Mesothelial cell of epicardium (in vitro differentiated cells): Measurements from ENCODE around the gene RAB36. TPM values are rescaled to one million over a fixed set of nuclear protein-coding genes. Genes with fewer than 3 reads are reported as not detected.
A peak's percentile ranks its signal among the peaks of the same experiment; 100 is the strongest.

Experiments used
- DNase-seq, 2 experiments: peaks; one replicate each; pipeline ENCODE4 v3.0.0; 2021; ENCODE audit warnings: low spot score in 2 of 2; ENCODE audit not compliant: unreplicated experiment in 2 of 2
- H3K27ac Mint-ChIP-seq: 2 replicates; pipeline ENCODE4 v1.8.0; 2021; ENCODE audit warnings: mixed read lengths
- H3K27me3 Mint-ChIP-seq: 2 replicates; pipeline ENCODE4 v1.8.0; 2021; ENCODE audit warnings: low read depth, mixed read lengths
- H3K36me3 Mint-ChIP-seq: 2 replicates; pipeline ENCODE4 v1.8.0; 2021; ENCODE audit warnings: mixed read lengths
- H3K4me1 Mint-ChIP-seq: 2 replicates; pipeline ENCODE4 v1.8.0; 2021; ENCODE audit warnings: mixed read lengths
- H3K4me3 Mint-ChIP-seq: 2 replicates; pipeline ENCODE4 v1.8.0; 2021; ENCODE audit warnings: mild to moderate bottlenecking, moderate library complexity, mixed read lengths
- H3K9me3 Mint-ChIP-seq: 2 replicates; pipeline ENCODE4 v1.8.0; 2021; ENCODE audit warnings: mixed read lengths
- CTCF ChIP-seq: fragments of 200-600 bp; sonication (generic); IDR thresholded peaks from one replicate; pipeline ENCODE4 v1.5.0; 2021; ENCODE audit warnings: antibody characterized with exemption; ENCODE audit not compliant: unreplicated experiment
- total RNA-seq: library from RNA; stranded (reverse); gene quantifications from 3 replicates; pipeline ENCODE4 v1.2.1, GENCODE V29; 2021

The RAB36 gene
- total RNA-seq, 1 donor from 2014 or later, result 6.4 TPM

DNA sequence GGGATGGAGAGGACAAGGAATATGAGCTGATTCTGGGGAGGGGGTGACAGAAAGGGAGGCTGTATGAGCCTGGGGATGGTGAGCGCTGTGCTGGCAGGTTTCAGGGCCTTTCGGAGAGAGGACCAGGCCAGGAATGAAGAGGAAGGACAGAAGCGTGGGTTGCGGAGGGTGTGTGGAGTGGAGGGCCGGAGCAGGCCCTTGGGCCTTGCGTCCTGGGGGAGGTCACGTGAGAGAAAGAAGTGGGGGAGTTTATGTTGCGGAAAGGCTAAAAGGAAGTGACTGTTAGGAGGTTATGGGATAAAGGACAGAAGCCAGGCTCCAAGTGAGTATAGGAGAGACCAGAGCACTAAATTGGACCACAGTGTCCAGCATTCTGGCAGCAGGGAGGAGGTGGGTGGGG lies 52.6 kb downstream of the RAB36 start:
- no peaks in the 10 kb centered on the region for H3K9me3 Mint-ChIP-seq
- no peak for DNase-seq
- TF ChIP-seq CTCF, result no peak
- H3K4me3 Mint-ChIP-seq, result no peak overlapping the region
- no peak overlapping the region for H3K27ac Mint-ChIP-seq
- peaks cover 5% of the 10 kb centered on the region for H3K36me3 Mint-ChIP-seq
- H3K27me3 Mint-ChIP-seq, result no peaks in the 10 kb centered on the region
- H3K4me1 Mint-ChIP-seq, result peaks cover 6% of the 10 kb centered on the region

DNA sequence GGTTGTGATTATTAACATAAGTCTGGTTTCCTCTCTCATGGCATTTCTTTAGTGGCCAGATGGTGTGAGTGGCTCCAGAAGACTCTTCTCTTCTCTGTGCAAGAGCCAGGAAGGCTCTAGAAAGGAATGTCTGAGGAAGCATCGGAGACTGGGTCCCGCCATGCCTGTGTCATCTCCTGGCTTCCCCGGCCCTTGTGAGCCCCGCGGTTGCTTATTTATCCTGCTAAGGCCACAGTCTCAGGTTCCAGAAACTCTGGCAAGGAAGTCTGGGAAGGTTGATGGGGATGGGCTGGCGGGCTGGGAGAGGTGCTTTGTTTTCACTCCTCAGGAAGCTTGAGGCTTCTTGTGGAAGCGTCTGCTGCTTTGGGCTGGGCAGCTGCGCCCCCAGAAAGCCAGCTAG lies 53.9 kb downstream of the RAB36 start:
- H3K4me3 Mint-ChIP-seq, result no peak overlapping the region

DNA sequence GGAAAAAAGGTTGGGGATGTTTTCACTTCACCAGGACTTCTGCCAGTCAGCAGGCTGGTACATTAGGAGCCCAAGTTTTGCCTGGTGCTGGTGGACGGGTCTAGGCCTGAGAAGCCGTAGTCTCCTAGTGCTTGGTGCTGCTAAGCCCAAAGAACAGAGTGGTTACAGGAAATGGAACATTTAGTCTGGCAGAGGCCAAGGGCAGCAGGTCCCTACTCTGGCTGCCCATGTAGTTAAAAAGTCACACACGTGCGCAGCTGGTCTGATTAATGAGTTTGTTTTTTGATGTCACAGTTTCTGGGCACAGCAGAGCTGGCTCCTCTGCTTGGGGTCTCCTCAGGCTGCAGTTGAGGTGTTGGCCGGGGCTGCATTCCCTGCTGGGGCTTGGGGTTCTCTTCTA lies 55.6 kb downstream of the RAB36 start:
- H3K9me3 Mint-ChIP-seq, result no peaks in the 10 kb centered on the region
- H3K27ac Mint-ChIP-seq, result no peak overlapping the region
- no peak for TF ChIP-seq CTCF
- peaks cover 6% of the 10 kb centered on the region for H3K4me1 Mint-ChIP-seq
- no peak for DNase-seq
- no peak overlapping the region for H3K4me3 Mint-ChIP-seq
- H3K36me3 Mint-ChIP-seq, result peaks cover 5% of the 10 kb centered on the region
- H3K27me3 Mint-ChIP-seq, result no peaks in the 10 kb centered on the region

More for the DNA sequence above, 53.9 kb downstream of the RAB36 start:
- peak overlapping the region; percentile 6 for H3K27ac Mint-ChIP-seq
- no peak for DNase-seq
- H3K9me3 Mint-ChIP-seq, result no peaks in the 10 kb centered on the region
- peaks cover 5% of the 10 kb centered on the region for H3K36me3 Mint-ChIP-seq
- H3K27me3 Mint-ChIP-seq, result no peaks in the 10 kb centered on the region
- TF ChIP-seq CTCF, result no peak
- H3K4me1 Mint-ChIP-seq, result peaks cover 6% of the 10 kb centered on the region

DNA sequence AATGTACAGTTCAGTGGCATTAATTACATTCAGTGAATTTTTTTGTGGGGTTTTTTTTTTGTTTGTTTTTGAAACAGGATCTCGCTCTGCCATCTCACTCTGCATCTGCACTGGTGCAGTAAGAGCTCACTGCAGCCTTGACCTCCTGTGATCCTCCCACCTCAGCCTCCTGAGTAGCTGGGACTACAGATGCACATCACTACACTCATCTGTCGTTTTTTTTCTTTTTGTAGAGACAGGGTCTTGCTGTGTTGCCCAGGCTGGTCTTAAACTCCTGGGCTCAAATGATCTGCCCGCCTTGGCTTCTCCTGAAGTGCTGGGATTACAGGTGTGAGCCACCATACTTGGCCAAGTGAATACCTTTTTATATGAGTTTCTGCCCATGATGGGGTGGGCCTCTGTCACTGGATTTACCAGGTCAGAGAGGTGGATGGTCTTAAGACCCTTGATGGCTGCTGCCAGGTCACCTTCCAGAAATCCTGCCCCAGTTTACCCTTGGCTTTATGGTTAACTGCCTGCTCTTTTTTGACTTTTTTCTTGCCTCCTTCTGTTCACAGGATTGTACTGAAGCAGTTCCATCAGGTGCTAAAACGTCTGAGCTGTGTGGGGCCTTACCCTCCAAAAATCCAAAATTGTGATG lies 57.7 kb downstream of the RAB36 start:
- Mint-ChIP-seq H3K9me3 (no peaks in the 10 kb centered on the region), H3K36me3 (peaks cover 9% of the 10 kb centered on the region), H3K27ac (no peak overlapping the region), H3K27me3 (no peaks in the 10 kb centered on the region), H3K4me1 (peaks cover 6% of the 10 kb centered on the region), H3K4me3 (no peak overlapping the region)
- no peak for DNase-seq
- TF ChIP-seq CTCF, result no peak

- no peak overlapping the region for H3K4me3 Mint-ChIP-seq
- H3K27me3 Mint-ChIP-seq, result no peaks in the 10 kb centered on the region
- TF ChIP-seq CTCF, result no peak
- H3K36me3 Mint-ChIP-seq, result peaks cover 9% of the 10 kb centered on the region
- DNase-seq, result no peak
- no peak overlapping the region for H3K27ac Mint-ChIP-seq
- H3K9me3 Mint-ChIP-seq, result no peaks in the 10 kb centered on the region
- H3K4me1 Mint-ChIP-seq, result peaks cover 6% of the 10 kb centered on the region
These were observed 58.3 kb downstream of the RAB36 start for GRCh38 chr22:23203452-23204124.
